Thymus (tissue), 11 donors: Measurements from ENCODE around the gene SLAMF9. TPM values are rescaled to one million over a fixed set of nuclear protein-coding genes. Genes with fewer than 3 reads are reported as not detected.

ENCODE experiments used
- DNase-seq, 9 donors: peaks; one replicate each; pipeline ENCODE4 v3.0.0-alpha.2; 2013; ENCODE audit warnings: low spot score in 9 of 9, low read depth in 6 of 9, missing footprints in 1 of 9
- H3K27ac ChIP-seq, 2 donors: one replicate each; pipeline ENCODE4 v1.5.1; 2013; ENCODE audit warnings: control low read depth in 1 of 2, low read depth in 1 of 2, low read length in 1 of 2, mild to moderate bottlenecking in 1 of 2, moderate library complexity in 1 of 2
- H3K27me3 ChIP-seq, 2 donors: one replicate each; pipeline ENCODE4 v1.5.1; 2013; ENCODE audit warnings: low read length in 1 of 2; ENCODE audit not compliant: control insufficient read depth in 2 of 2, insufficient read depth in 1 of 2
- H3K36me3 ChIP-seq, 2 donors: one replicate each; pipeline ENCODE4 v1.5.1; 2013; ENCODE audit warnings: low read length in 1 of 2, mild to moderate bottlenecking in 1 of 2, moderate library complexity in 1 of 2; ENCODE audit not compliant: control insufficient read depth in 2 of 2, insufficient read depth in 2 of 2
- H3K4me1 ChIP-seq, 2 donors: one replicate each; pipeline ENCODE4 v1.5.1; 2013; ENCODE audit warnings: low read length in 2 of 2; ENCODE audit not compliant: control insufficient read depth in 2 of 2, insufficient read depth in 2 of 2
- H3K4me3 ChIP-seq, 2 donors: one replicate each; pipeline ENCODE4 v1.5.1; 2013; ENCODE audit warnings: low read length in 2 of 2, control low read depth in 1 of 2, mild to moderate bottlenecking in 1 of 2
- H3K9me3 ChIP-seq, 2 donors: one replicate each; pipeline ENCODE4 v1.5.1; 2013; ENCODE audit warnings: low read length in 1 of 2, mild to moderate bottlenecking in 1 of 2; ENCODE audit not compliant: control insufficient read depth in 2 of 2, insufficient read depth in 1 of 2
- WGBS: extraction: QIAGEN DNeasy Blood & Tissue Kit; methylation state at CpG from one replicate; pipeline ENCODE4 v1.1.7; 2013; 5-methylcytosine and 5-hydroxymethylcytosine counted together
- polyA plus RNA-seq: library from polyadenylated mRNA; stranded (reverse); fragments of 200-250 nt; gene quantifications from one replicate; pipeline ENCODE4 v1.2.3, GENCODE V29; 2013
- total RNA-seq: library from RNA; stranded (reverse); fragments of 120-200 nt; gene quantifications from one replicate; pipeline ENCODE4 v1.2.4, GENCODE V29; 2013
- donor health status: healthy.

Gene SLAMF9
- total and polyA plus RNA-seq, 2 donors = 0.09 to 0.71 TPM

- Histone ChIP-seq H3K27me3 (peaks cover 3 to 10% of the 10 kb centered on the region in 2 donors), H3K9me3 (no peaks in the 10 kb centered on the region), H3K4me1 (no peaks in the 10 kb centered on the region), H3K27ac (no peak overlapping the region), H3K36me3 (no peaks in the 10 kb centered on the region), H3K4me3 (no peak overlapping the region)
- no peak for DNase-seq
- 97% methylated on average over 7 of the region's 7 CpGs for WGBS
Observed at GRCh38 chr1:159980786-159981185, 26.7 kb upstream of the SLAMF9 start.

GRCh38 chr1:159980076-159980475 is 26.0 kb upstream of the SLAMF9 start:
- no peaks in the 10 kb centered on the region for H3K9me3 ChIP-seq
- H3K4me3 ChIP-seq = no peak overlapping the region
- H3K4me1 ChIP-seq = no peaks in the 10 kb centered on the region
- H3K36me3 ChIP-seq = no peaks in the 10 kb centered on the region
- no peak overlapping the region for H3K27ac ChIP-seq
- 79% methylated on average over 6 of the region's 6 CpGs for WGBS
- no peak for DNase-seq
- H3K27me3 ChIP-seq = peaks cover 3 to 10% of the 10 kb centered on the region in 2 donors

- WGBS = 91% methylated on average over 3 of the region's 3 CpGs
- no peak for DNase-seq
- Histone ChIP-seq H3K36me3 (no peaks in the 10 kb centered on the region), H3K4me1 (no peaks in the 10 kb centered on the region), H3K27ac (no peak overlapping the region), H3K4me3 (no peak overlapping the region), H3K9me3 (no peaks in the 10 kb centered on the region), H3K27me3 (peaks cover 3 to 14% of the 10 kb centered on the region in 2 donors)
Observed at GRCh38 chr1:159979257-159979656, 25.2 kb upstream of the SLAMF9 start.

- peaks cover 3 to 17% of the 10 kb centered on the region in 2 donors for H3K27me3 ChIP-seq
- no peaks in the 10 kb centered on the region for H3K36me3 ChIP-seq
- no peaks in the 10 kb centered on the region for H3K9me3 ChIP-seq
- no peak overlapping the region for H3K4me3 ChIP-seq
- no peak overlapping the region for H3K27ac ChIP-seq
- no peak for DNase-seq
- no peaks in the 10 kb centered on the region for H3K4me1 ChIP-seq
- WGBS = 95% methylated on average over 2 of the region's 2 CpGs
Observed at GRCh38 chr1:159978107-159978398, 24.0 kb upstream of the SLAMF9 start.

- H3K27me3 ChIP-seq = peaks cover 3 to 17% of the 10 kb centered on the region in 2 donors
- 93% methylated on average over 6 of the region's 6 CpGs for WGBS
- no peak for DNase-seq
- no peak overlapping the region for H3K4me3 ChIP-seq
- no peak overlapping the region for H3K27ac ChIP-seq
- H3K36me3 ChIP-seq = no peaks in the 10 kb centered on the region
- H3K4me1 ChIP-seq = no peaks in the 10 kb centered on the region
- no peaks in the 10 kb centered on the region for H3K9me3 ChIP-seq
Observed at GRCh38 chr1:159977364-159978106, 23.5 kb upstream of the SLAMF9 start.

GRCh38 chr1:159974350-159974965 is 20.4 kb upstream of the SLAMF9 start:
- Histone ChIP-seq H3K27me3 (peaks cover 3 to 11% of the 10 kb centered on the region in 2 donors), H3K27ac (no peak overlapping the region), H3K36me3 (no peaks in the 10 kb centered on the region), H3K4me1 (no peaks in the 10 kb centered on the region), H3K4me3 (no peak overlapping the region), H3K9me3 (no peaks in the 10 kb centered on the region)
- WGBS = 98% methylated on average over 7 of the region's 7 CpGs
- DNase-seq = no peak

GRCh38 chr1:159973350-159973940 is 19.4 kb upstream of the SLAMF9 start:
- H3K27me3 ChIP-seq = peaks cover 0 to 11% of the 10 kb centered on the region in 2 donors
- no peaks in the 10 kb centered on the region for H3K4me1 ChIP-seq
- no peak overlapping the region for H3K27ac ChIP-seq
- no peak overlapping the region for H3K4me3 ChIP-seq
- WGBS = 93% methylated on average over 6 of the region's 6 CpGs
- no peaks in the 10 kb centered on the region for H3K36me3 ChIP-seq
- no peak for DNase-seq
- H3K9me3 ChIP-seq = no peaks in the 10 kb centered on the region

- Histone ChIP-seq H3K27ac (no peak overlapping the region), H3K36me3 (no peaks in the 10 kb centered on the region), H3K9me3 (no peaks in the 10 kb centered on the region), H3K4me1 (no peaks in the 10 kb centered on the region), H3K4me3 (no peak overlapping the region), H3K27me3 (peaks cover 0 to 11% of the 10 kb centered on the region in 2 donors)
- no peak for DNase-seq
- 94% methylated on average over 8 of the region's 8 CpGs for WGBS
Observed at GRCh38 chr1:159972443-159973205, 18.6 kb upstream of the SLAMF9 start.

- 87% methylated on average over 9 of the region's 9 CpGs for WGBS
- no peak for DNase-seq
- Histone ChIP-seq H3K4me3 (no peak overlapping the region), H3K36me3 (no peaks in the 10 kb centered on the region), H3K27ac (no peak overlapping the region), H3K9me3 (no peaks in the 10 kb centered on the region), H3K27me3 (peaks cover 0 to 9% of the 10 kb centered on the region in 2 donors), H3K4me1 (no peaks in the 10 kb centered on the region)
Observed at GRCh38 chr1:159970932-159971342, 16.9 kb upstream of the SLAMF9 start.
